ENCODE results near the gene ZNF44. TPM values are rescaled to one million over a fixed set of nuclear protein-coding genes. Genes with fewer than 3 reads are reported as not detected.

ZNF44 gene
- total RNA-seq, 1 experiment from 2014 or later: 3.6 TPM

- no peaks in the 10 kb centered on the region for H4K20me1 ChIP-seq (ENCODE audit: insufficient read depth)
- H3K36me3 ChIP-seq (ENCODE audit: control insufficient read depth in 1 of 2, insufficient read depth in 2 of 2, low read length in 2 of 2): no peaks in the 10 kb centered on the region
- no peaks in the 10 kb centered on the region for H3K9me2 ChIP-seq (ENCODE audit: insufficient read depth)
- no peaks in the 10 kb centered on the region for H3K4me1 ChIP-seq (ENCODE audit: control insufficient read depth in 1 of 2, insufficient read depth in 2 of 2, low read length in 2 of 2)
- H3K4me3 ChIP-seq (replicated peaks in 1 of 2; ENCODE audit: low read depth in 1 of 2, low read length in 2 of 2): no peak overlapping the region
- no peak for DNase-seq (ENCODE audit: low read depth, low spot score)
- no peak overlapping the region for H3K4me2 ChIP-seq (ENCODE audit: low read length)
- BruUV-seq (replicated peaks): no TSS peak
- intact Hi-C loops (cut with micrococcal nuclease): no loop called here
- no peak overlapping the region for H2AFZ ChIP-seq (ENCODE audit: low read depth, low read length, poor library complexity, severe bottlenecking)
- ChIA-PET POLR2A (no interaction called here), RAD21 (ENCODE audit: low non-redundant PET in 1 of 2, low total read pairs in 2 of 2, uncharacterized antibody in 2 of 2, unreplicated experiment in 2 of 2) (no interaction called here), CTCF (no interaction called here)
- H3K9me3 ChIP-seq (ENCODE audit: control insufficient read depth in 1 of 2, insufficient read depth in 1 of 2, low read depth in 1 of 2, low read length in 2 of 2): peaks cover 0 to 5% of the 10 kb centered on the region in 2 experiments; a peak in 1 of 4 replicates
- no peak overlapping the region for H3K9ac ChIP-seq (ENCODE audit: low read length)
- no peaks in the 10 kb centered on the region for H3K27me3 ChIP-seq (ENCODE audit: insufficient read depth, low read length)
- H3K27ac ChIP-seq (ENCODE audit: low read depth, low read length): no peak overlapping the region
- TF ChIP-seq EZH2phosphoT487 (IDR thresholded peaks at IDR 0.05; ENCODE audit: borderline replicate concordance) (no peak), ZFX (IDR thresholded peaks at IDR 0.05) (no peak), ZNF274 (IDR thresholded peaks at IDR 0.05; ENCODE audit: low read depth, low read length) (no peak), JUND (IDR thresholded peaks at IDR 0.05) (no peak), ATF3 (IDR thresholded peaks at IDR 0.05) (no peak), FOSL1 (IDR thresholded peaks at IDR 0.05; ENCODE audit: low read depth) (no peak), SIN3A (IDR thresholded peaks at IDR 0.05; ENCODE audit: low read depth) (no peak), ZBTB33 (IDR thresholded peaks at IDR 0.05; ENCODE audit: extremely low read depth, insufficient replicate concordance, low read length) (no peak), SRF (IDR thresholded peaks at IDR 0.05; ENCODE audit: low read depth) (no peak), MAX (IDR thresholded peaks at IDR 0.05) (no peak), TCF7L2 (IDR thresholded peaks at IDR 0.05; ENCODE audit: borderline replicate concordance, extremely low read depth, insufficient read depth, insufficient read length) (no peak), ELF1 (IDR thresholded peaks at IDR 0.05; ENCODE audit: borderline replicate concordance, low read depth) (no peak), REST (IDR thresholded peaks at IDR 0.05; ENCODE audit: low read depth) (no peak), EZH2 (IDR thresholded peaks at IDR 0.05) (no peak), SP1 (IDR thresholded peaks at IDR 0.05; ENCODE audit: low read depth) (no peak), POLR2A (IDR thresholded peaks at IDR 0.05; ENCODE audit: borderline replicate concordance, extremely low read depth, insufficient read depth, insufficient read length) (no peak), CBX3 (IDR thresholded peaks at IDR 0.05; ENCODE audit: low read depth) (no peak)
- no peaks in the 10 kb centered on the region for H3K79me2 ChIP-seq (ENCODE audit: insufficient read depth, low read length)
- no peak for ATAC-seq
Observed at GRCh38 chr19:12229990-12230389, 64.7 kb downstream of the ZNF44 start.

Data from HCT116 (cell line).